Activated CD4-positive, alpha-beta T cell treated with anti-CD3 and anti-CD28 coated beads, Interleukin-2, amount 10 ng/mL, durations not matched to agents 24 days and 14 days (primary cell): ENCODE data around the gene NCAPH2. TPM values are rescaled to one million over a fixed set of nuclear protein-coding genes. Genes with fewer than 3 reads are reported as not detected.
"Not testable (repeated sequence)": the region's sequence is repeated elsewhere in the genome, so short reads cannot be mapped to it uniquely, and the experiment has no call there.

ENCODE experiments used
- DNase-seq: peaks from one replicate; pipeline ENCODE4 v3.0.0; 2022
- H3K27ac Mint-ChIP-seq: one replicate; pipeline ENCODE4 v1.8.0; 2022; ENCODE audit warnings: mild to moderate bottlenecking, mixed read lengths
- H3K27me3 Mint-ChIP-seq: one replicate; pipeline ENCODE4 v1.8.0; 2022; ENCODE audit warnings: mixed read lengths
- H3K36me3 Mint-ChIP-seq: one replicate; pipeline ENCODE4 v1.8.0; 2022; ENCODE audit warnings: low read depth, mild to moderate bottlenecking, mixed read lengths
- H3K4me1 Mint-ChIP-seq: one replicate; pipeline ENCODE4 v1.8.0; 2021; ENCODE audit warnings: mixed read lengths
- H3K4me3 Mint-ChIP-seq: one replicate; pipeline ENCODE4 v1.8.0; 2022; ENCODE audit warnings: mild to moderate bottlenecking, moderate library complexity, mixed read lengths
- H3K9me3 Mint-ChIP-seq: one replicate; pipeline ENCODE4 v1.8.0; 2021; ENCODE audit warnings: mixed read lengths
- intact Hi-C: fragments of 100-400 bp; cut with micrococcal nuclease; formaldehyde crosslinking; loops from one replicate; pipeline ENCODE4 v1.15.1; 2023
- total RNA-seq: library from RNA; stranded (reverse); gene quantifications from 2 replicates; pipeline ENCODE4 v1.2.3, GENCODE V29; 2022

NCAPH2 gene
- total RNA-seq, 1 donor from 2014 or later: 131 TPM

DNA sequence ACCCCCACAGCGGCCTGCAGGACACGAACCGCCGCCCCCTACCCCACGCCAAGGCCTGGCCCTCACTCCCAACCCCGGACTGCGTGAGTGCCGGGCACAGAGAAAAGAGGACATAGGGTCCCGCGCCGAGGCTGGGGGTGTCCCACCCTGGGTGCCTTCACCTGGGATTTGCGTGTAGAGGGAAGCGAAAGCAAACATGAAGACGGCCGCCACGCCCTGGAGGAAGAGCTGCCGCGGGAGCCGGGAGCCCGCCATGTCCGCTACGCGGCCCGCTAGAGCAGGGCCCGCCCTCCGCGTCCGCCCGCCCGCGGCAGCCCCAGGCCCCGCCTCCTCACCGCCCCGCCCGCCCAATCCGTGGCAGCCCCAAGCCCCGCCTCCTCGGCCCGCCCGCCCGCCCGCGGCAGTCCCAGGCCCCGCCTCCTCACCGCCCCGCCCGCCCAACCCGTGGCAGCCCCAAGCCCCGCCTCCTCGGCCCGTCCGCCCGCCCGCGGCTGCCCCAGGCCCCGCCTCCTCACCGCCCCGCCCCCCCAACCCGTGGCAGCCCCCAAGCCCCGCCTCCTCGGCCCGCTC is 518 bp upstream of the NCAPH2 start, which contains the start of gene LMF2:
Gene LMF2 (minus strand): TSS at position 282 of the 570 bp plus-strand sequence. CDS start 27 bp downstream, at position 255.
- peak within 1 kb of the TSS; percentile 90 for H3K4me3 Mint-ChIP-seq
- intact Hi-C loops: loop anchor here (1.0 to 10.0 kb wide), 4 partner anchors 55 to 255 kb away; partner anchors contain the start of genes CHKB, HDAC10 and PPP6R2
- peaks cover 10% of the 10 kb centered on the region for H3K36me3 Mint-ChIP-seq
- peaks cover 1% of the 10 kb centered on the region for H3K27me3 Mint-ChIP-seq
- H3K9me3 Mint-ChIP-seq: no peaks in the 10 kb centered on the region
- peak; percentile 97 for DNase-seq
- peak within 1 kb of the TSS; percentile 97 for H3K27ac Mint-ChIP-seq
- H3K4me1 Mint-ChIP-seq: peaks cover 15% of the 10 kb centered on the region

GRCh38 chr22:50508897-50509296 is 873 bp downstream of the NCAPH2 start:
- DNase-seq: no peak
- H3K4me3 Mint-ChIP-seq: peak overlapping the region; percentile 87
- peaks cover 22% of the 10 kb centered on the region for H3K4me1 Mint-ChIP-seq
- no peaks in the 10 kb centered on the region for H3K9me3 Mint-ChIP-seq
- peaks cover 8% of the 10 kb centered on the region for H3K36me3 Mint-ChIP-seq
- intact Hi-C loops: loop anchor here (1.0 to 10.0 kb wide), 7 partner anchors 16 to 257 kb away; partner anchors contain the start of genes HDAC10, PPP6R2, SBF1 and SCO2
- peak overlapping the region; percentile 87 for H3K27ac Mint-ChIP-seq
- peaks cover 1% of the 10 kb centered on the region for H3K27me3 Mint-ChIP-seq

DNA sequence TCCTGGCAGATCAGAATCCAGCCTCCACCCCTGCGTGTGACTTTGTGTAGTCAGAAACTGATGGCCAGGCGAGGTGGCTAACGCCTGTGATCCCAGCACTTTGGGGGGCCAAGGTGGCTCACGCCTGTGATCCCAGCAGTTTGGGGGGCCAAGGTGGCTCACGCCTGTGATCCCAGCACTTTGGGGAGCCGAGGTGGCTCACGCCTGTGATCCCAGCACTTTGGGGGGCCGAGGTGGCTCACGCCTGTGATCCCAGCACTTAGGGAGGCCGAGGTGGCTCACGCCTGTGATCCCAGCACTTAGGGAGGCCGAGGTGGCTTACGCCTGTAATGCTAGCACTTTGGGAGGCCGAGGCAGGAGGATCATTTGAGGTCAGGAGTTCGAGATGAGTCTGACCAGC is 5.2 kb downstream of the NCAPH2 start:
- H3K27ac Mint-ChIP-seq: no peak overlapping the region
- no peaks in the 10 kb centered on the region for H3K9me3 Mint-ChIP-seq
- H3K4me3 Mint-ChIP-seq: no peak overlapping the region
- intact Hi-C loops: no loop called here
- H3K36me3 Mint-ChIP-seq: peaks cover 15% of the 10 kb centered on the region
- no peaks in the 10 kb centered on the region for H3K27me3 Mint-ChIP-seq
- no peak for DNase-seq
- H3K4me1 Mint-ChIP-seq: peaks cover 29% of the 10 kb centered on the region

- Mint-ChIP-seq H3K27ac (no peak overlapping the region), H3K27me3 (no peaks in the 10 kb centered on the region), H3K36me3 (peaks cover 25% of the 10 kb centered on the region), H3K4me3 (no peak overlapping the region), H3K4me1 (peaks cover 19% of the 10 kb centered on the region), H3K9me3 (no peaks in the 10 kb centered on the region)
- intact Hi-C loops: no loop called here
- DNase-seq: no peak
Measured at GRCh38 chr22:50516068-50516467, 8.0 kb downstream of the NCAPH2 start.

DNA sequence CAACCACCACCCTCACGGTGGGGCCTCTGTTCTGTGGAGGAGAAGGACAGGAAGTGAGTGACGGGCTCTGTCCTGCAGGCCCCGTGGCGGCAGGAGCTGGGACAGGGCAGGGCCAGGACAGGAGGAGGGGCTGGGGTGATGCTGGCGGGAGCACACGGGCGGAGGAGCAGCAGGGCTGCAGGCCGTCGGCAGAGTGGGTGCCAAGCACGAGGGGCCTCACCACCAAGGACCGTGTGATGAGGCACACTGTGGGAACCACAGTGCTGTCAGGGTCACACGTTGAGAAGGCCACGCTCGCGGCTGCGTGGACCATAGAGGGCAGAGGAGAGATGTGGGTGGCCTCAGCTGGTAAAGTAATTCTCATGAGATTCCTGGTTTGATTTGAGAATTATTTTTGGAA is 8.9 kb downstream of the NCAPH2 start:
- H3K27ac Mint-ChIP-seq: no peak overlapping the region
- H3K9me3 Mint-ChIP-seq: no peaks in the 10 kb centered on the region
- intact Hi-C loops: no loop called here
- peaks cover 26% of the 10 kb centered on the region for H3K36me3 Mint-ChIP-seq
- no peaks in the 10 kb centered on the region for H3K27me3 Mint-ChIP-seq
- no peak for DNase-seq
- H3K4me3 Mint-ChIP-seq: no peak overlapping the region
- H3K4me1 Mint-ChIP-seq: peaks cover 19% of the 10 kb centered on the region

DNA sequence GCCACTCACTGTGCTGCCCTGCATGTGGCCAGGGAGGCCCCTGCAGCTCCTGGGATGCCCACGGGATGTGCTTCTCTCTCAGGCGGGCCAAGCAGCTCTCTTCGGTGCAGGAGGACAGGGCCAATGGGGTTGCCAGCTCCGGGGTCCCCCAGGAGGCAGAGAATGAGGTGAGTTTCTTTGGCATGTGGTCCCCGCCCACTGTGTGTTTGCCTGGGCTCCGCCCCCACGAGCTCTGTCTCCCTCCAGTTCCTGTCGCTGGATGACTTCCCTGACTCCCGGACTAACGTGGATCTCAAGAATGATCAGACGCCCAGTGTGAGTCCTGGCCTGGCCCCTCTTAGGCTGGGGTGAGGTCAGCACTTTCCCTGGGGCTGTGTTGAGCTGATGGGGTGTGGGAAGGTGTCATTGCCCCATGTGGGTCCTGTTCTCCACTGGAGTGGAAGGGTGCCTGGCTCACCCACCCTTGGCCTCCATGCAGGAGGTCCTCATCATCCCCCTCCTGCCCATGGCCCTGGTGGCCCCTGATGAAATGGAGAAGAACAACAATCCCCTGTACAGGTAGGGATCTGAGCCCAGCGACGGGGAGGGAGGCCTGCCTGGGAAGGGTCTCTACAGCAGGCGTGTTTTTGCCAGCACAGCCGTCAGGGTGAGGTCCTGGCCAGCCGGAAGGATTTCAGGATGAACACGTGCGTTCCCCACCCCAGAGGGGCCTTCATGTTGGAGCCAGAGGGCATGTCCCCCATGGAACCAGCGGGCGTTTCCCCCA is 9.7 kb downstream of the NCAPH2 start:
- Mint-ChIP-seq H3K36me3 (peaks cover 24% of the 10 kb centered on the region), H3K9me3 (no peaks in the 10 kb centered on the region), H3K4me3 (no peak overlapping the region), H3K4me1 (peaks cover 12% of the 10 kb centered on the region), H3K27ac (no peak overlapping the region), H3K27me3 (no peaks in the 10 kb centered on the region)
- intact Hi-C loops: no loop called here
- no peak for DNase-seq

DNA sequence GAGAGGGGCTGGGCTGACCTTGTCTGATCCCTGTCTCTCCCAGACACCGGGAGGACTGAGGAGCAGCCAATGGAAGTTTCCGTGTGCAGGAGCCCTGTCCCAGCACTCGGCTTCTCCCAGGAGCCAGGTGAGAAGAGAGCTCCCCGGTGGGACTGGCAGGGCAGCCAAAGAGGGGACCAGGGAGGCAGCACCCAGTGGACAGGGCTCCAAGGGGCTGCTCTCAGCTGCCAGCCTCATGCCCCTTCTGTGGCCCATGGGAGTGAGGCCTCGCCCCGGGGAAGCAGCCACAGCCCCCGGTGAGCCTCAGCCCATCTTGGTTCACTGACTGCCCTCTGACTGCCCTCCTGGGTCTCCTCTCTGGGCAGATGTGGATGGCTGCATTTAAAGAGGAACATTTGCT is 10.6 kb downstream of the NCAPH2 start:
- no peaks in the 10 kb centered on the region for H3K9me3 Mint-ChIP-seq
- H3K36me3 Mint-ChIP-seq: peaks cover 31% of the 10 kb centered on the region
- intact Hi-C loops: no loop called here
- H3K27ac Mint-ChIP-seq: no peak overlapping the region
- DNase-seq: no peak
- no peaks in the 10 kb centered on the region for H3K27me3 Mint-ChIP-seq
- H3K4me3 Mint-ChIP-seq: no peak overlapping the region
- peaks cover 12% of the 10 kb centered on the region for H3K4me1 Mint-ChIP-seq

GRCh38 chr22:50519151-50519550 is 11.1 kb downstream of the NCAPH2 start:
- no peaks in the 10 kb centered on the region for H3K27me3 Mint-ChIP-seq
- no peaks in the 10 kb centered on the region for H3K9me3 Mint-ChIP-seq
- no peak for DNase-seq
- peaks cover 9% of the 10 kb centered on the region for H3K4me1 Mint-ChIP-seq
- H3K36me3 Mint-ChIP-seq: peaks cover 32% of the 10 kb centered on the region
- intact Hi-C loops: no loop called here
- H3K27ac Mint-ChIP-seq: no peak overlapping the region
- no peak overlapping the region for H3K4me3 Mint-ChIP-seq

- H3K27me3 Mint-ChIP-seq, DNase-seq, H3K27ac Mint-ChIP-seq, H3K9me3 Mint-ChIP-seq, intact Hi-C loops, H3K4me3 Mint-ChIP-seq, H3K4me1 Mint-ChIP-seq: not testable (repeated sequence)
- peaks cover 39% of the 10 kb centered on the region for H3K36me3 Mint-ChIP-seq
Measured at GRCh38 chr22:50520184-50520583, 12.2 kb downstream of the NCAPH2 start.

DNA sequence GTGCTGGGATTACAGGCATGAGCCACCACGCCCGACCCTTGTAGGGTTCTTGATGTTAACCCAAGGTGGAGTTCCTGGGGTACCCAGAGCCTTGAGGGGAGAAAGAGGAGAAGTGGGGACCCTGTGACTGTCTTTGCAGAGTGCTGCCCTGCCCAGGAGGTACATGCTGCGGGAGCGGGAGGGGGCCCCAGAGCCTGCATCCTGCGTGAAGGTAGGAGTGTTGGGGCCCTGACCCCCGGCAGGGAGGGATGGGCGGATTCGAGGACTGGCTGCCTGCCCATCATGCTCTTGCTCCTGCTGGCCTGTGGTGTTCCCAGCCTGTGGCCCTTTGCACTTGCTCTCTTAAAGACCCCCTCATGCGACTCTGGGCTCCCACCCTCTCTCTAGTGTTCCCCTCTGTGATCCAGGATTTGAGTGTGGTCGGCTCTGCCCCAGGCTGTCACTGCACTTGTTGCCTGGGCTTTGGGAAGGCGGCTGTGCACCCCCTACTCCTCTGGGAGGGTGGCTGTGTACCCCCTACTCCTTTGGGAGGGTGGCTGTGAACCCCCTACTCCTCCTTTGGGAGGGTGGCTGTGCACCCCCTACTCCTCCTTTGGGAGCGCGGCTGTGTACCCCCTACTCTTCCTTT is 12.9 kb downstream of the NCAPH2 start:
- H3K4me3 Mint-ChIP-seq: no peak overlapping the region
- H3K27ac Mint-ChIP-seq: no peak overlapping the region
- H3K4me1 Mint-ChIP-seq: peaks cover 9% of the 10 kb centered on the region
- intact Hi-C loops: no loop called here
- H3K36me3 Mint-ChIP-seq: peaks cover 36% of the 10 kb centered on the region
- no peaks in the 10 kb centered on the region for H3K27me3 Mint-ChIP-seq
- DNase-seq: no peak
- H3K9me3 Mint-ChIP-seq: no peaks in the 10 kb centered on the region

GRCh38 chr22:50521710-50522109 is 13.7 kb downstream of the NCAPH2 start:
- peaks cover 10% of the 10 kb centered on the region for H3K4me1 Mint-ChIP-seq
- no peaks in the 10 kb centered on the region for H3K27me3 Mint-ChIP-seq
- no peak overlapping the region for H3K4me3 Mint-ChIP-seq
- peaks cover 33% of the 10 kb centered on the region for H3K36me3 Mint-ChIP-seq
- H3K9me3 Mint-ChIP-seq: no peaks in the 10 kb centered on the region
- intact Hi-C loops: no loop called here
- no peak overlapping the region for H3K27ac Mint-ChIP-seq
- no peak for DNase-seq

GRCh38 chr22:50522208-50522805 is 14.3 kb downstream of the NCAPH2 start:
- DNase-seq: no peak
- H3K36me3 Mint-ChIP-seq: peaks cover 36% of the 10 kb centered on the region
- H3K9me3 Mint-ChIP-seq: no peaks in the 10 kb centered on the region
- H3K4me3 Mint-ChIP-seq: no peak overlapping the region
- intact Hi-C loops: no loop called here
- no peak overlapping the region for H3K27ac Mint-ChIP-seq
- H3K27me3 Mint-ChIP-seq: no peaks in the 10 kb centered on the region
- H3K4me1 Mint-ChIP-seq: peaks cover 16% of the 10 kb centered on the region

DNA sequence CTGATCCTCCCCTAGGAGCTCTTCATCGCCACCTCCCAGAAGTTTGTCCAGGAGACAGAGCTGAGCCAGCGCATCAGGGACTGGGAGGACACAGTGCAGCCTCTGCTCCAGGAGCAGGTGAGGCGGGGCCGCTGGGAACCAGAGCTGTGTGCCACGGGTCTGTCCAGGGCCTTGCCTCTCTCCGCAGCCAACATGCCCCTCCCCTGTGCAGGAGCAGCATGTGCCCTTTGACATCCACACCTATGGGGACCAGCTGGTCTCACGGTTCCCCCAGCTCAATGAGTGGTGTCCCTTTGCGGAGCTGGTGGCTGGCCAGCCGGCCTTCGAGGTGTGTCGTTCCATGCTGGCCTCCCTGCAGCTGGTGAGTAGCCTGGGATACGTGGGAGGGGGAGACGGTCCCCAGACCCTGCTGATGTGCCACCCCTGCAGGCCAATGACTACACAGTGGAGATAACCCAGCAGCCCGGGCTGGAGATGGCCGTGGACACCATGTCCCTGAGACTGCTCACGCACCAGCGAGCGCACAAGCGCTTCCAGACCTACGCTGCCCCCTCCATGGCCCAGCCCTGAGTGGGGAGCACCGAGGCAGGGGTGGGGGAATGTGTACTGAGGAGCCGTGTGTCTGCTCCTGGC is 14.9 kb downstream of the NCAPH2 start:
- peaks cover 22% of the 10 kb centered on the region for H3K4me1 Mint-ChIP-seq
- no peaks in the 10 kb centered on the region for H3K9me3 Mint-ChIP-seq
- H3K36me3 Mint-ChIP-seq: peaks cover 38% of the 10 kb centered on the region
- no peak overlapping the region for H3K27ac Mint-ChIP-seq
- H3K4me3 Mint-ChIP-seq: peak overlapping the region; percentile 43
- H3K27me3 Mint-ChIP-seq: no peaks in the 10 kb centered on the region
- intact Hi-C loops: no loop called here
- no peak for DNase-seq
